K562 (cell line): Measurements from ENCODE around the gene SDF4. TPM values are rescaled to one million over a fixed set of nuclear protein-coding genes. Genes with fewer than 3 reads are reported as not detected.

ENCODE experiments used
- ATAC-seq: fragments of 200-7000 bp; cut with Tn5 transposase; 3 replicates; pipeline ENCODE4 v1.9.1; 2020; ENCODE audit warnings: moderate library complexity
- BruUV-seq: library from RNA; stranded (reverse); fragments of 400-500 nt; replicated peaks from 2 replicates; lab custom pipeline; 2021; lab: Mats Ljungman, UMichigan
- CTCF ChIA-PET: fragments of 300-600 bp; formaldehyde crosslinking; extraction: SDS; loops from one replicate; lab custom pipeline; 2021; ENCODE audit warnings: low intra/inter-chr PET ratio; lab: Yijun Ruan, JAX
- POLR2A ChIA-PET: fragments of 300-600, 350-650 bp; sonication (Branson Sonifier 250); formaldehyde crosslinking; extraction: SDS; loops from one replicate; lab custom pipeline; 2021; ENCODE audit warnings: antibody characterized with exemption, inconsistent platforms; lab: Yijun Ruan, JAX
- DNase-seq, 4 experiments: peaks; one replicate each; pipeline versions ENCODE4 v3.0.0 to v3.0.0-alpha.2; 2011 to 2018; ENCODE audit warnings: low spot score in 3 of 4, mixed read lengths in 3 of 4; ENCODE audit errors: extremely low read depth in 1 of 4
- FAIRE-seq: peaks from 2 replicates; lab custom pipeline; 2011; peaks lifted over from hg19 to GRCh38; lab: Jason Lieb, UNC
- H2AFZ ChIP-seq: 2 replicates; pipeline ENCODE4 v1.6.0; 2011; ENCODE audit warnings: low read depth, low read length, control low read depth, inconsistent platforms
- H3K27ac ChIP-seq: fragments of 200-600 bp; 3 replicates; pipeline ENCODE4 v1.8.0; 2011; ENCODE audit warnings: low read depth, mild to moderate bottlenecking, control low read depth, inconsistent platforms, low read length, moderate library complexity, mixed read lengths; ENCODE audit errors: extremely low read depth
- H3K27me3 ChIP-seq, 2 experiments: fragments of 300-600 bp in 1 of 2; 2 replicates in 1 of 2; 3 replicates in 1 of 2; pipeline versions ENCODE4 v1.6.0 to v1.8.0; 2011; ENCODE audit warnings: inconsistent platforms in 2 of 2, low read length in 2 of 2, mild to moderate bottlenecking in 1 of 2, mixed read lengths in 1 of 2, moderate library complexity in 1 of 2; ENCODE audit not compliant: control insufficient read depth in 2 of 2, insufficient read depth in 2 of 2
- H3K36me3 ChIP-seq: fragments of 300-600 bp; 3 replicates; pipeline ENCODE4 v1.8.0; 2011; ENCODE audit warnings: mild to moderate bottlenecking, low read length, inconsistent platforms; ENCODE audit not compliant: control insufficient read depth, insufficient read depth
- H3K4me1 ChIP-seq, 2 experiments: fragments of 200-600 bp in 1 of 2; replicated peaks in 1 of 2; 2 replicates in 1 of 2; 3 replicates in 1 of 2; pipeline versions ENCODE4 v1.5.1 to v1.8.0; 2011; ENCODE audit warnings: inconsistent platforms in 2 of 2, low read length in 2 of 2, mild to moderate bottlenecking in 1 of 2, mixed read lengths in 1 of 2, moderate library complexity in 1 of 2; ENCODE audit not compliant: control insufficient read depth in 2 of 2, insufficient read depth in 2 of 2
- H3K4me2 ChIP-seq: 2 replicates; pipeline ENCODE4 v1.6.1; 2011; ENCODE audit warnings: low read length, control low read depth, inconsistent platforms, mixed read lengths; ENCODE audit not compliant: insufficient read depth
- H3K4me3 ChIP-seq: fragments of 200-600 bp; sonication (generic), shearing (Covaris generic); 2 replicates; pipeline ENCODE4 v1.5.1; 2016; ENCODE audit warnings: control low read depth, inconsistent platforms
- H3K79me2 ChIP-seq: fragments of 200-600 bp; 3 replicates; pipeline ENCODE4 v1.8.0; 2011; ENCODE audit warnings: low read length, inconsistent platforms; ENCODE audit not compliant: control insufficient read depth, insufficient read depth
- H3K9ac ChIP-seq, 2 experiments: 2 replicates each; pipeline versions ENCODE4 v1.6.0 to v1.6.1; 2011; ENCODE audit warnings: low read depth in 2 of 2, low read length in 2 of 2, control low read depth in 1 of 2, inconsistent platforms in 1 of 2, mild to moderate bottlenecking in 1 of 2, mixed read lengths in 1 of 2; ENCODE audit not compliant: insufficient read depth in 1 of 2
- H3K9me1 ChIP-seq: one replicate; pipeline ENCODE4 v1.6.0; 2011; ENCODE audit warnings: inconsistent platforms, mild to moderate bottlenecking, low read length, moderate library complexity; ENCODE audit not compliant: control insufficient read depth, insufficient read depth
- H3K9me3 ChIP-seq: replicated peaks from 2 replicates; pipeline ENCODE4 v1.5.1; 2011; ENCODE audit warnings: low read depth, low read length, inconsistent platforms; ENCODE audit not compliant: control insufficient read depth, insufficient read depth
- H4K20me1 ChIP-seq: replicated peaks from 2 replicates; pipeline ENCODE4 v1.6.1; 2011; ENCODE audit warnings: low read length, inconsistent platforms, mixed read lengths; ENCODE audit not compliant: control insufficient read depth, insufficient read depth
- AFF4 ChIP-seq: sonication (generic); formaldehyde crosslinking; IDR thresholded peaks from 2 replicates; pipeline ENCODE4 v1.8.0; 2023; ENCODE audit warnings: mild to moderate bottlenecking, missing genetic modification reagents
- CREM ChIP-seq: IDR thresholded peaks from 2 replicates; pipeline ENCODE4 v1.6.1; 2014; ENCODE audit warnings: antibody characterized with exemption, low read depth
- E2F6 ChIP-seq, 2 experiments: IDR thresholded peaks; 2 replicates each; pipeline ENCODE4 v1.6.1; 2011; ENCODE audit warnings: borderline replicate concordance in 1 of 2, control low read depth in 1 of 2, low read depth in 1 of 2, low read length in 1 of 2, mild to moderate bottlenecking in 1 of 2, mixed read lengths in 1 of 2, moderate library complexity in 1 of 2; ENCODE audit not compliant: insufficient read depth in 1 of 2, insufficient read length in 1 of 2, poor library complexity in 1 of 2, severe bottlenecking in 1 of 2; ENCODE audit errors: extremely low read depth in 1 of 2
- ERF ChIP-seq: fragments of 450-650 bp; formaldehyde crosslinking; IDR thresholded peaks from 2 replicates; pipeline ENCODE4 v1.4.0; 2020; ENCODE audit warnings: mild to moderate bottlenecking, mixed read lengths
- HCFC1 ChIP-seq: IDR thresholded peaks from 2 replicates; pipeline ENCODE4 v1.6.1; 2012; ENCODE audit warnings: low read depth, low read length, improper control_type of control experiment
- HDAC1 ChIP-seq, 2 experiments: fragments of 450-650 bp; IDR thresholded peaks; 2 replicates each; pipeline ENCODE4 v1.6.1; 2016 to 2017; ENCODE audit warnings: inconsistent platforms in 1 of 2, mild to moderate bottlenecking in 1 of 2, moderate library complexity in 1 of 2
- HMGN3 ChIP-seq: IDR thresholded peaks from 2 replicates; pipeline ENCODE4 v1.6.1; 2011; ENCODE audit warnings: borderline replicate concordance, low read depth, mild to moderate bottlenecking, mixed read lengths, low read length; ENCODE audit not compliant: insufficient read length; ENCODE audit errors: extremely low read depth
- IFI16 ChIP-seq: fragments of 250-450 bp; sonication (Bioruptor Pico); IDR thresholded peaks from 2 replicates; pipeline ENCODE4 v2.1.2; 2022; ENCODE audit warnings: mild to moderate bottlenecking, inconsistent platforms
- MTF1 ChIP-seq: fragments of 250-450 bp; sonication (Bioruptor Pico); IDR thresholded peaks from 2 replicates; pipeline ENCODE4 v1.9.0; 2021; ENCODE audit warnings: moderate library complexity, mild to moderate bottlenecking, inconsistent platforms, borderline replicate concordance
- SMARCB1 ChIP-seq: IDR thresholded peaks from 2 replicates; pipeline ENCODE4 v1.6.1; 2011; ENCODE audit warnings: improper control_type of control experiment, low read depth; ENCODE audit not compliant: insufficient read length
- STAG1 ChIP-seq: sonication (generic); formaldehyde crosslinking; IDR thresholded peaks from 2 replicates; pipeline ENCODE4 v1.5.0; 2020; ENCODE audit warnings: missing genetic modification reagents, borderline replicate concordance
- ZNF175 ChIP-seq: fragments of 200-800 bp; sonication (Bioruptor generic); IDR thresholded peaks from 2 replicates; pipeline ENCODE4 v1.6.1; 2016; ENCODE audit warnings: low read depth, mild to moderate bottlenecking, missing genetic modification characterization, missing compliant biosample characterization
- ZNF277 ChIP-seq: fragments of 250-450 bp; sonication (Bioruptor Pico); IDR thresholded peaks from 2 replicates; pipeline ENCODE4 v1.8.0; 2022; ENCODE audit warnings: inconsistent platforms, mild to moderate bottlenecking, moderate library complexity, borderline replicate concordance
- WGBS: fragments of 100-300 bp; shearing (Covaris generic); methylation state at CpG from one replicate; pipeline ENCODE4 v1.1.6; 2016; ENCODE audit warnings: low coverage, mixed read lengths; ENCODE audit not compliant: insufficient coverage; ENCODE audit errors: missing lambda C conversion rate; 5-methylcytosine and 5-hydroxymethylcytosine counted together
- in situ Hi-C: fragments of 300-500 bp; cut with MboI; formaldehyde crosslinking; loops from 4 replicates; pipeline ENCODE4 v1.15.0; 2018; ENCODE audit warnings: inconsistent platforms, mixed read lengths
- intact Hi-C: fragments of 100-400 bp; cut with micrococcal nuclease; formaldehyde crosslinking; loops from 2 replicates; pipeline ENCODE4 v1.14.2; 2022
- polyA plus RNA-seq, 8 experiments: library from polyadenylated mRNA; depleted of rRNA in 4 of 8; stranded (reverse) in 5 of 8; unstranded in 3 of 8; fragments of >200 nt; fragmentation: Nextera tagmentation in 2 of 8; fragmentation: Illumina TruSeq in 1 of 8; extraction: Ambion mirVana in 2 of 8; extraction: Trizol in 1 of 8; gene quantifications; 2 replicates each; pipeline versions ENCODE4 v1.2.1 to v1.2.3, GENCODE V29; 2011 to 2014; ENCODE audit warnings: inconsistent platforms in 1 of 8, missing spikeins in 1 of 8
- total RNA-seq, 7 experiments: library from RNA; depleted of rRNA in 6 of 7; stranded (reverse); fragments of >200 nt in 6 of 7; fragmentation: Illumina TruSeq in 2 of 7; extraction: Trizol in 2 of 7; gene quantifications; 2 replicates each; pipeline versions ENCODE4 v1.2.1 to v1.2.3, GENCODE V29; 2011 to 2021; ENCODE audit warnings: low replicate concordance in 1 of 7

SDF4 gene
- total and polyA plus RNA-seq, 9 of the 15 experiments (the other 6 are each of a cell fraction or from before 2014, with no cell fraction given): 0.35 to 160 (median 65.2) TPM

GRCh38 chr1:1208713-1209433 lies 22.9 kb downstream of the SDF4 start:
- 31% methylated on average over 21 of the region's 38 CpGs for WGBS
- peak overlapping the region in 1 of 2 experiments; percentile 47; a peak in 3 of 4 replicates for H3K9ac ChIP-seq
- TF ChIP-seq MTF1 (no peak), E2F6 (IDR thresholded peaks at IDR 0.05; ENCODE audit: borderline replicate concordance in 1 of 2, extremely low read depth in 1 of 2, insufficient read depth in 1 of 2, insufficient read length in 1 of 2, low read depth in 1 of 2, low read length in 1 of 2, poor library complexity in 1 of 2, severe bottlenecking in 1 of 2) (peak in 1 of 2 experiments; percentile 21), CREM (no peak), ZNF175 (CRISPR knock-in tag) (no peak), ZNF277 (CRISPR knock-in tag) (no peak), AFF4 (CRISPR knock-in tag) (no peak), ERF (CRISPR knock-in tag) (no peak), IFI16 (CRISPR knock-in tag) (no peak), HDAC1 (IDR thresholded peaks at IDR 0.05) (peak in 1 of 2 experiments; percentile 51; a peak in 1 of 4 replicates), HMGN3 (peak; percentile 26), SMARCB1 (no peak), STAG1 (CRISPR knock-in tag) (no peak), HCFC1 (no peak)

More at GRCh38 chr1:1208713-1209433, 22.9 kb downstream of the SDF4 start:
- no peak overlapping the region for H3K27ac ChIP-seq
- POLR2A ChIA-PET: interaction anchor here (1.0 to 2.3 kb wide), 2 partner anchors 22 kb away, joined by 3 to 7 read pairs; no protein-coding TSS in a partner anchor
- FAIRE-seq (peak; percentile 68), ATAC-seq (peak; percentile 26), DNase-seq (peak; percentile 62 to 78 (median 70))
- H4K20me1 ChIP-seq: no peaks in the 10 kb centered on the region
- H3K27me3 ChIP-seq: no peaks in the 10 kb centered on the region
- BruUV-seq: no TSS peak
- CTCF ChIA-PET: interaction anchor here (1.0 kb wide), 1 partner anchor 87 kb away, joined by 3 read pairs; no protein-coding TSS in a partner anchor
- no peaks in the 10 kb centered on the region for H3K9me3 ChIP-seq
- H3K79me2 ChIP-seq: no peaks in the 10 kb centered on the region
- no peaks in the 10 kb centered on the region for H3K36me3 ChIP-seq
- no peak overlapping the region for H3K4me3 ChIP-seq
- H3K4me2 ChIP-seq: no peak overlapping the region
- no peaks in the 10 kb centered on the region for H3K9me1 ChIP-seq
- in situ Hi-C loops: no loop called here
- no peak overlapping the region for H2AFZ ChIP-seq
- intact Hi-C loops: loop anchor here (5.0 kb wide), 1 partner anchor 87 kb away; no protein-coding TSS in a partner anchor
- peaks cover 13 to 96% of the 10 kb centered on the region in 2 experiments; a peak in 4 of 5 replicates for H3K4me1 ChIP-seq
